ENCODE results near the gene SUMO3.

Gene SUMO3

DNA sequence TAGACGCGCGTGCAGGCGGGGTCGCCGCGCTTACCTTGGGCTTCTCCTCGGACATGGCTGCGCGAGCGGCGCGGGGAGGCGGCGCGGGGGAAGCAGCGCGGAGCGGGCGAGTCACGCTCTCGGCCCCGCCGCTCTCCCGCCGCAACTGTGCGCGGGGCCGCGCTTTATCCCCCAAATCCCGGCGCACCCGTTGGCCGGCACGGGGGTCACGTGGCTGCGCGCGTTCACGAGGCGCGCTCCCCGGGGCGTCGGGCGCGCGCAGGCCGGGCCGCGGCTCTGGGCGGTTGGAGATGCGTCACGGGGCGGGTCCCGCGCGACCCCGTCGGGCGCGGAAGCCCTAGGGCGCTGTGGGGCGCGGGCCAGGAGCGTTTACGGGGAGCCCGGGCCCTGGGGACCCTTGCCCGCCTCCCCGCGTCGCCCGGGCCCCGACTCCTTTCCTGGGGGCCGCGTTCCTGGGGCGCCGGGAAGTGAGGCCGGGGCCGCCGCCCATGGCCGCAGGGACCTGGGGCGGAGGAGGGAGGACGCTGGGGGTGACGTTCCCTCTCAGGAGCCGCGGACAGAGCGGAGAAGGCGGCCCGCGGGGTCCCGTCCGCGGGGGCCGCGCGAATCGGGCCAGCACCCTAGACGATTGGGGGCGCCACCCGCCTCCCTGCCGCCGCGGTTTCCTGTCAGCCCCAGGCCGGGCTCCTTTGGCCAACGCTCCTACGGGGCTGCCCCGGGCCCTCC, at the start of gene SUMO3:
Gene SUMO3, minus strand, starts transcription at position 149 of the 726 bp plus-strand sequence. Its CDS starts 94 bp downstream, at position 55.
- DNase-seq (ENCODE audit: low spot score), result peak; percentile 94
- in situ Hi-C loops (cut with MboI; ENCODE audit: low sequenced_read_pairs, unreplicated experiment), result no loop called here
- TF ChIP-seq, protein P1, sequence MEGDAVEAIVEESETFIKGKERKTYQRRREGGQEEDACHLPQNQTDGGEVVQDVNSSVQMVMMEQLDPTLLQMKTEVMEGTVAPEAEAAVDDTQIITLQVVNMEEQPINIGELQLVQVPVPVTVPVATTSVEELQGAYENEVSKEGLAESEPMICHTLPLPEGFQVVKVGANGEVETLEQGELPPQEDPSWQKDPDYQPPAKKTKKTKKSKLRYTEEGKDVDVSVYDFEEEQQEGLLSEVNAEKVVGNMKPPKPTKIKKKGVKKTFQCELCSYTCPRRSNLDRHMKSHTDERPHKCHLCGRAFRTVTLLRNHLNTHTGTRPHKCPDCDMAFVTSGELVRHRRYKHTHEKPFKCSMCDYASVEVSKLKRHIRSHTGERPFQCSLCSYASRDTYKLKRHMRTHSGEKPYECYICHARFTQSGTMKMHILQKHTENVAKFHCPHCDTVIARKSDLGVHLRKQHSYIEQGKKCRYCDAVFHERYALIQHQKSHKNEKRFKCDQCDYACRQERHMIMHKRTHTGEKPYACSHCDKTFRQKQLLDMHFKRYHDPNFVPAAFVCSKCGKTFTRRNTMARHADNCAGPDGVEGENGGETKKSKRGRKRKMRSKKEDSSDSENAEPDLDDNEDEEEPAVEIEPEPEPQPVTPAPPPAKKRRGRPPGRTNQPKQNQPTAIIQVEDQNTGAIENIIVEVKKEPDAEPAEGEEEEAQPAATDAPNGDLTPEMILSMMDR (IDR thresholded peaks at IDR 0.05; ENCODE audit: borderline replicate concordance, control extremely low read depth, extremely low read depth, insufficient read depth, missing control alignments), result no peak

DNA sequence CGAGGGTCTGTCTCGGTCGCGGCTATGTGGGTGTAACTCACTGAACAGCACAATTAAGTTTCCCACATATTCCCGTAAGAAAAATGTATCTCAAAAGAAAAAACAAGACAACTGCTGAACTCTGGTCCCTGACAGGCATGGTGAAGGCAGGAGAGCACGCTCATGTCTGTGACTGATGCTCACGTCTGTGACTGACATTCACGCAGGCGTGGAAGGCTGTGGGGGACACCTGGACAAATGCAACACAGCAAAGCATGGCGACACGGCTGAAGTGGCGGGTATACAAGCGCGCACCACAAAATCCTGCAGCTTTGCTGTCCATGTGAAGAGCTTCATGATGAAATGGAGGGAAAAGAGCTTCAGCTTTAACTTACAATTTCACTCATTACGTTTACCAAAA, 49.6 kb upstream of the SUMO3 start:
- in situ Hi-C loops (cut with MboI; ENCODE audit: low sequenced_read_pairs, unreplicated experiment), result no loop called here
- DNase-seq (ENCODE audit: low spot score), result no peak
- TF ChIP-seq, protein P1 (IDR thresholded peaks at IDR 0.05; ENCODE audit: borderline replicate concordance, control extremely low read depth, extremely low read depth, insufficient read depth, missing control alignments), result no peak

DNA sequence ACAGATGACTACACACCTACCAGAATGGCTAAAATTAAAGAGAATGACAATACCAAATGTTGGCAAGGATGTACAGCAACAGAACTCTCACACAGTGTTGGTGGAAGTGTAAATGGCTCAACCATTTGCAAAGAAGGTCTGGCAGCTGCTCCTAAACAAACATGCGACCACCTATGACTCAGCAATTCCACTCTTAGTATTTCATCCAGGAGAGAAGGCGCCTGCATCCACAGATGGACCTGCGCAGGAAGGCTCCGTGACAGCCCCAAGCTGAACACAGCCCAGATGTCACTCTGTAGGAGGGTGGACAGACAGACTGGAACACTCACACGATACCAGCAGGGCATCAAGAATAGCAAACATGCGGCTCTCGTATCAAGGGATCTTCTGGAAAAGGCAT, 48.9 kb upstream of the SUMO3 start:
- TF ChIP-seq, protein P1 (IDR thresholded peaks at IDR 0.05; ENCODE audit: borderline replicate concordance, control extremely low read depth, extremely low read depth, insufficient read depth, missing control alignments), result no peak
- DNase-seq (ENCODE audit: low spot score), result no peak
- in situ Hi-C loops (cut with MboI; ENCODE audit: low sequenced_read_pairs, unreplicated experiment), result no loop called here

DNA sequence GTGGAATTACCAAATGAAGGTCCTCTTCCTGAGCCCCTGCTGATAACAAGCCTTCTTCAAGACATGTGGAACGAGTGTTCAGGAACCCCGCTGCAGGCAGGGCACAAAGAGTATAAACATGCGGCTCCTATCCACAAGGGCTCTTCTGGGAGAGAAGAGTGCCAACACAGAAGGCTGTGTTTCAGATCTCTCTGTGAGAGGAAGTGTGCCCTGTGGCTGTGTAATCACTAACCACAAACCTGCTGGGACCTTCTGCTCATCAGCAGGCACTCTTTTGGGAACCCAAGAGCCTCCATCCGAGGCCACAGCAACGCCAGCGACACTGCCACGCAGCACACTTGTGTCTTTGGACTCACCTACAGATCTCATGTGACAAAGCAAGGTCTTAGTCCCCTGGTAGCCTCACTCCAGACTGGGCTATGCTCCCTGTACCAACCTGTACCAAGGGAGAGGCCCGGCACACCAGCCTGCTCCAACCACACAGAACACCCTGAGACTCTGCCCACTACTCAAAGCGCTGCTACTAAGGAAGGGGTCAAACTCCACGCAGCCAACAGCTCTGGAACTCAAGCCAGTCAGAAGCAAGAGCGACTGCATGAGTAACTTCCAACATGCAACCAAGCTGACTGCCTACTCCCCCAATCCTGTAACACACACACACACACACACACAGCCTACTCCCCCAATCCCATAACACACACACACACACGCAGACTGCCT, 47.9 kb upstream of the SUMO3 start:
- in situ Hi-C loops (cut with MboI; ENCODE audit: low sequenced_read_pairs, unreplicated experiment), result no loop called here
- TF ChIP-seq, protein P1 (IDR thresholded peaks at IDR 0.05; ENCODE audit: borderline replicate concordance, control extremely low read depth, extremely low read depth, insufficient read depth, missing control alignments), result no peak
- no peak for DNase-seq (ENCODE audit: low spot score)

DNA sequence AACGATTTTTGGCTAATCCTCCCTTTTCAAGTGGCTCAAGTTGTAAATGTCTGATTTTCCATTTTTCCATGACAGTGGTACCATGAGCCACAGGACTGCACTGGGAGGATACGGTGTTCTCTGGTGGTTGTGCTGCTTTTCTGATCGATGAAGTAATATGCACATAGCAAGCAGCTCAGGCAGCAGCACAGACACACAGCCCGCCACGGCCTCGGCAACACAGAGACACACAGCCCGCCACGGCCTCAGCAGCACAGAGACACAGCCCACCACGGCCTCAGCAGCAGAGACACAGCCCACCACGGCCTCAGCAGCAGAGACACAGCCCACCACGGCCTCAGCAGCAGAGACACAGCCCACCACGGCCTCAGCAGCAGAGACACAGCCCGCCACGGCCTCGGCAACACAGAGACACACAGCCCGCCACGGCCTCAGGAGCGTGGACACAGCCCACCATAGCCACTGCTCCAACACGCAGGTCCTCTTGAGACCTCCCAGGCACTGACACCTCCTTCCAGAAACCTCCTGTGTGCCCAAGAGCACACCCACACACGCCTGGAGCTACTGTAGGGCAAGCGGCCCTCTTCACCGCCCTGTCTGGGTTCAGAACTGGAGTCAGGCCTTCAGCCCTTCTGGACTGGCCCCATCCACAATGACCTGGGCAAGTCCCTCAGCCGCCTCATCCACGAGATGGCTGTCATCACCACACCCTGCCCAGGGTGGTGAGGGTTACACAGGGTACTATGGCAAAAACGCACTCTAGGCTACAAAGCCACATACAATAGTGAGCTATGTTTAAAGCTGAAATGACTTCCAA, 45.2 kb upstream of the SUMO3 start:
- TF ChIP-seq, protein P1 (IDR thresholded peaks at IDR 0.05; ENCODE audit: borderline replicate concordance, control extremely low read depth, extremely low read depth, insufficient read depth, missing control alignments), result no peak
- in situ Hi-C loops (cut with MboI; ENCODE audit: low sequenced_read_pairs, unreplicated experiment), result no loop called here
- no peak for DNase-seq (ENCODE audit: low spot score)

DNA sequence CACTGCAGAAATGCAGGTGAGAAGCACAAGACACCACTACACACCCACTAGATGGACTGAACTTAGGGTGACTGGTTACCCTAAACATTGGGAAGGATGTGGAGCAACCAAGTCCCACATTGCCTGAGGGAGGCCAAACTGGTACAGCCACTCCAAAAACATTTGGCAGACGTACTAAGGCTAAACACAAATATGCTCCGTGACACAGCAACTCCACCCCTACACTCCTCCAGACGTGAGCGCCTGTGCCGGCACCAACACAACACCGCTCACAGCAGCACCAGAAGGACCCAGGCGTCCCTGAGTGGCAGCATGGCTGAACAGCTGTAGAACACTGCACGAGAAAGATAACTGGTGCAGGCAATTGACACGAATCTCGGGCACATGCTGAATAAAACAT, 40.9 kb upstream of the SUMO3 start:
- in situ Hi-C loops (cut with MboI; ENCODE audit: low sequenced_read_pairs, unreplicated experiment), result no loop called here
- TF ChIP-seq, protein P1 (IDR thresholded peaks at IDR 0.05; ENCODE audit: borderline replicate concordance, control extremely low read depth, extremely low read depth, insufficient read depth, missing control alignments), result no peak
- DNase-seq (ENCODE audit: low spot score), result no peak
